Stimulated activated CD4-positive, alpha-beta T cell treated with anti-CD3 and anti-CD28 coated beads, Interleukin-4, amount 100 ng/mL, for 24 hours (primary cell): Measurements from ENCODE around the gene EFCAB12.

Source experiments
- DNase-seq: peaks from one replicate; pipeline ENCODE4 v3.0.0-alpha.2; 2020

EFCAB12 gene

GRCh38 chr3:129428376-129429079 is at the start of gene EFCAB12:
Gene EFCAB12 (minus strand): TSS chr3:129428636. CDS start chr3:129428488, 148 bp downstream.
- peak; percentile 90 for DNase-seq

- no peak for DNase-seq
These were observed 48.1 kb upstream of the EFCAB12 start for GRCh38 chr3:129476586-129476985.

GRCh38 chr3:129475863-129476262 is 47.4 kb upstream of the EFCAB12 start:
- no peak for DNase-seq

DNA sequence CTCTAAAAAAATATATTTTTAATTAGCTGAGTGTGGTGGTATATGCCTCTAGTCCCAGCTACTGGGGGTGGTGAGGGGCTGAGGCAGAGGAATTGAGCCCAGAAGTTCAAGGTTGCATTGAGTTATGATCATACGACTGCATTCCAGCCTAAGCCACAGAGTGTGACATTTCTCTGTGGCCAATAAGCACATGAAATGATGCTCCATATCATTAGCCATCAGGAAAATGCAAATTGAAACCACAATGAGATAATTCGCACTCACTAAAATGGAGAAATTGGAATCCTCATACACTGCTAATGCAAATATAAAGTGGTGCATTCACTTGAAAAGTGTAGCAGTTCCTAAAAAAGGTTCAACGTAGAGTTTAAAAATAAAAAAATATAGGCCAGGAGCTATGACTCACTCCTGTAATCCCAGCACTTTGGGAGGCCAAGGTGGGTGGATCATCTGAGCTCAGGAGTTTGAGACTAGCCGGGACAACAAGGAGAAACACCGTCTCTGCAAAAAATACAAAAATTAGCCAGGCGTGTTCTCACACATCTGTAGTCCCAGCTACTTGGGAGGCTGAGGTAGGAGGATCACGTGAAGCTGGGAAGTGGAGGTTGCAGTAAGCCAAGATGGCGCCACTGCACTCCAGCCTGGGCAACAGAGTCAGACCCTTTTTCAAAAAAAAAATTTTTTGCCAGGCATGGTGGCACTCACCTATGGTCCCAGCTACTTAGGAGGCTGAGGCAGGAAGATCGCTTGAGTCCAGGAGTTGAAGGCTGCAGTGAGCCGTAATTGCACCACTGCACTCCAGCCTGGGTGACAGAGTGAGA is 46.8 kb upstream of the EFCAB12 start:
- no peak for DNase-seq

DNA sequence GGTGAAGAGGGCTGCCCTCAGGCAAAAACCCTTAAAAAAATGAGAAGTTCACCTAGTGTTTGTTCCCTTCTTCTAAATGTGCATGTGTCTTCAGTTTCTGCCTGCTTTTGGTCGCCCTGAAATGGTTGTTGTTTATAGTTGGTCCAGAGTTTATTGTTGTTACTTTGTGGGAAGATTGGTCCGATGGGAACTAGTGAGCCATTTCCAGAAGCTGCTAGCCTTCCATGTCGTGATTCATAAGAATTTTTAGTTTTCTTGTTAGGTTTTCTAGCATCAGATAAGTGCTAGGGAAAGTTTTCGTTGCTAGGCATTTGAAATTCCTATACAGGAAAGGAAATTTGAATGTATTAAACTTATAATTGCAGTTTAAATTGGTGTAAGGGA is 45.3 kb upstream of the EFCAB12 start:
- no peak for DNase-seq

GRCh38 chr3:129473067-129473768 is 44.8 kb upstream of the EFCAB12 start:
- no peak for DNase-seq

DNA sequence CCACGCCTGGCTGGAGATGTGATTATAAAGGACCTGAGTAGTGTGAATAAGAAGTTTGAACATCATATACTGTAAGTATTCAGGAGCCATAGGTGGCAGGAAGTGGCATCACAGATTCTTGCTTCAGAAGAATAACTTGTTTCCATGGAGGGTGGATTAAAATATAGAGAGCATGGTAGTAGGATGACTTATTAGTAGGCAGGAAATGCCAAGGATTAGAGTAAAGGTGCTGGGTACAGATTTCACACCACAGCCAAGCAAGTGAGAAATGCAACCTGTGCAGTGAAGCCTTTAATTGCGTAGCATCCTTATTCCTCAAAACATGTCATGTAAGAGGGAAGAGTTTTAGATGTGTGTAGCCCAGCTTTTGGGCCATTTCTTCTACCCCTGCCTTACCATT is 42.4 kb upstream of the EFCAB12 start:
- no peak for DNase-seq

DNA sequence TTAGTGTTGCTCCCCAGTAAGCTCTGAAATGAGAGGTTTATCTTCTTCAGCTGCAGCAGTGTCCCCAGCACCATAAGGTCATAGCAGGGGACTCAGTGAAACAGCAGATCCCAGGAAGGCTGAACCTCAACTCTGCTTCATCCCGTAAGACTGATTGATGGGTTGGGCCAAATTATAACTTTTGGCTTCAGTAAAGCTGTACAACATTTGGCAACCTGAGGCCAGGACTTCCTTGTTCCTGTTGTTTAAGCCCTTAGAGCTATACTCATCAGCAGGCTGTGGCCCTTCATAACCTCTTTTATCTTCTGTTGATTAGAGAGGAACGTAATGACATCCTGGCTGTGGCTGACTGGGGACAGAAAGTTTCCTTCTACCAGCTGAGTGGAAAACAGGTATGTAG is 40.6 kb upstream of the EFCAB12 start:
- no peak for DNase-seq

DNA sequence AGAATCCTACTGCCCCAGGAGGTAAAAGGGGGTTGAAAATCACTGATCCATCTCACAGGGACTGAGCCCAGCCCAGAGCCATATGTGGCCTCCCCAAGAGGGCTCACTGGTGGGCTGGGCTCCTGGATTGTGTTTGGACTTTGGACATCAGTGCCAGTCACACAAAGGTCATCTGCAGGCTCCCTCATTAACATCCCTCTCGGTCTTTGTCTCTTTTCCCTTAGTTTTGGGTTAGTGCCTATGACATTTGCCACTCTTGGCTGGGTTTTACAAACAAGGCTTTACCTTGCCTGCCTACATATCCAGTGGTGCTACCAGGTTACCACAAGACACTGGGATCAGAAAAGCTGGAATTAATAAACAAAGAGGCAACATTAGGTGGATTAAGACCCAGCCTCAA is 39.5 kb upstream of the EFCAB12 start:
- DNase-seq, result no peak

DNA sequence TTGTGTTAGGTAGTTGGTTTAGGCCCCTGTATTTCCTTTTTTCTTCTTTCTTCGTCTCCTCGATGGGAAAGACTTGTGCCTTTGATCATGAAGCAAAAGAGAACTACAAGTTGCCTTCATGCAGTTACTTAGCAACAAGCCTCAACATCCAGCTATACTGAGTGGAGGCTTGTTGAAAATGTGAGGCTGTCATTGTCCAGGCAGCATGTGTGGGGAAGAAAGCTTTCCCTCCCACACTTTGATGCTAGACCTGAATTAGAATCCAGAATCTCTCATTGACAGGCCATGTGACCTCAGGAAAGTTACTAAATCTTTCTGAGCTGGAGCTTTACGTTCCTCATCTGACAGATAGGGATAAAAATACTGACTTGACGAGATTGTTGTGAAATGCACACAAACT is 35.3 kb upstream of the EFCAB12 start:
- no peak for DNase-seq

DNA sequence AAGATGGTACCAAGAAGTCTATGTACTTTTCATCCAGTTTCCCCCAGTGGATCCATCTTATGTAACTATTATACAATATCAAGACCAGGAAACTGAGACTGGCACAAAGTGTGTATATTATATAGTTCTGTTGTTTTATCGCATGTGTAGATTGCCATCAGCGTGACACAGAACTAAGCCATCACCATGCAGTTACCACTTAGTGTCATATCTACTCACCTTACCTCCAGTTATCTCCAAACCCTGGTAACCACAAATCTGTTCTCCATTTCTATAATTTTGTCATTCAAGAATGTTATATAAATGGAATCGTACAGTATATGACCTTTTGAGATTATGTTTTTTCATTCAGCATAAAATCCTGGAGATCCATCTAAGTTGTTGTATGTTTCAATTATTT is 34.7 kb upstream of the EFCAB12 start:
- no peak for DNase-seq

DNA sequence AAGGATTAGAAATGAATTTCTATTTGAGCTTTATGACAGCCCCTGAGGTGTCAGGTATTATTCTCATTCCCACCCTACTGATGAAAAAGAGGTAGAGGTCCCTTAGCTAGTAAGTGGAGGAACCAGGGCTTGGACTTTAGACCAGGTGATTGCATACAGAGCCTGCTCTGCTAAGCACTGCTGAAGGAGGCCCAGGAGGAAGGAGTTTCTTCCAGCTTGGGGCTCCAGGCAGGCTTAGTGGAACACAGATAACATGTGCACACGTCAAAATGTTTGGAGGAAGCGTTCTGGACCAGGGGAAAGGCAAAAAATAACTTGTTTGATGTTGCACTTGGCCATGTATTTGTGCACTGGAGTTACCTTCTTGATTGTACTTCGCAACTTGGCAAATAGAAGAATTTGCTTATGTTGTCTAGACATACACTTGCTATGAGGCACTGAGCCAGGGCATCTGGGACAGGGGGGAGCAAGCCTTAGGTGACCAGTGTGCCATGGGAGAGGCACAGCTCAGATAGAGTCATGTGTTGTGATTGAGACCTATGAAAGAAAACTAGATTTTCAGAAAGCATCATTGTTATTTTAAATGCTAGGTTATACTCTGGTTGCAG is 34.0 kb upstream of the EFCAB12 start:
- no peak for DNase-seq

- no peak for DNase-seq
These were observed 33.2 kb upstream of the EFCAB12 start for GRCh38 chr3:129461461-129462146.

- no peak for DNase-seq
These were observed 32.6 kb upstream of the EFCAB12 start for GRCh38 chr3:129461022-129461421.

DNA sequence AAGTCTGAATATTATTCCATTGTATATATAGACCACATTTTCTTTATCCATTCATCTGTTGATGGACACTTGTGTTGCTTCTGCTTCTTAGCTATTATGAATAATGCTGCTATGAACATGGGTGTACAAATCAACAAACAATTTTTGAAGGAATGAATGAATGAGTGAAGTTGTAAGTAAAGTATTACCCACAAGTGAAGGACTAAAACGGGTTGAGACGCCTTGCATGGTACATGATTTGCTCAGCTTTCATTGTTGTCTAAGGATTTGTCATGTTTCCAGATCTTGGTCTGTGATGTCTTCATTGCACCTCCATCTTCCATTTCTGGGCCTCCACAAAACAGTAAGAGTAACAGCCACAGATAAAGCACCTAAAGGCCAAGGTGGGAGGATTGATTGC is 32.1 kb upstream of the EFCAB12 start:
- DNase-seq, result no peak

GRCh38 chr3:129460155-129460554 is 31.7 kb upstream of the EFCAB12 start:
- DNase-seq, result no peak

DNA sequence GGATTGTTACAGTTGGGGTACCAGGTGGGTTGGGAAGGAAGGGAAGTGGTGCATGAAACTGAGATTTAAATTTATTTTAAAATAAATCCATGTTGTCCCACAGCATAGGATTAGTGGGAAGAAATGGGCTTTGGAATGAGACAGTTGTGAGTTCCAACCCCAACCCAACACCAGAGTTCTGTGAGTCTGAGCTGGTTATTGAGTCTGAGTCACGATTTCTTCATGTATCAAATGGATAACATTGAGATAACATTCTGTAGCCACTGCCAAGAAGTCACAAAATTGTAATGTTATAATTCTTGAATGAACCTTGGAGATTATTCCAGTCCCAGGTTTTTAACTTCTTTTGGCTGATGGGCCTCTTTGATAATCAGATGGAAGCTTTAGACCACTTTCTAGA is 25.3 kb upstream of the EFCAB12 start:
- no peak for DNase-seq

GRCh38 chr3:129449279-129450115 is 21.1 kb upstream of the EFCAB12 start:
- no peak for DNase-seq

DNA sequence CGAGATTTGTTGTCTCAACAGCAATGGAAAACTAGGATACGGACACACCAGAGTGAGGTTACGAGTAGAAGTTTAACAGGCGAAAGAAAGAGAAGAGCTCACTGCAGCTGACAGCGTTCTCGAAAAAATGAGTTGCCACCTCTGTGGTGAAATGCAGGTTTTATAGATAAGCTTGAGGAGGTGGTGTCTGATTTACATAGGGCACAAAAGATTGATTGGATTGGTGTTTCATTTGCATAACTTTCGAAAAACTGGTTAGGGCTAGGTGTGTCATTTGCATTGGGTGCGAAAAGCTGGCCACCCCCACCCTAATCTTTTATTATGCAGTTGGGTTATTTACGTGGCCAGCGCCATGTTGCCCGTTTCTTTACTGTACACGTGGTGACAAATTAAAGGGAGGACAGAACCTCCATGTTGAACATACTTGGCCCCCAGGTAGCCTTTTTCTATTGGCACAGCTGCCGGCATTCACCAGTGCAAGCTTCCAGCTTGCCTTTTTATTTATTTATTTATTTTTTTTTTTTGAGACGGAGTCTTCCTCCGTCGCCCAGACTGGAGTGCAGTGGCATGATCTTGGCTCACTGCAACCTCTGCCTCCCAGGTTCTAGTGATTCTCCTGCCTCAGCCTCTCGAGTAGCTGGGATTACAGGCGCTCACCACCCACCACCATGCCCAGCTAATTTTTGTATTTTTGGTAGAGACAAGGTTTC is 19.9 kb upstream of the EFCAB12 start:
- no peak for DNase-seq

- no peak for DNase-seq
These were observed 18.5 kb upstream of the EFCAB12 start for GRCh38 chr3:129446926-129447325.

DNA sequence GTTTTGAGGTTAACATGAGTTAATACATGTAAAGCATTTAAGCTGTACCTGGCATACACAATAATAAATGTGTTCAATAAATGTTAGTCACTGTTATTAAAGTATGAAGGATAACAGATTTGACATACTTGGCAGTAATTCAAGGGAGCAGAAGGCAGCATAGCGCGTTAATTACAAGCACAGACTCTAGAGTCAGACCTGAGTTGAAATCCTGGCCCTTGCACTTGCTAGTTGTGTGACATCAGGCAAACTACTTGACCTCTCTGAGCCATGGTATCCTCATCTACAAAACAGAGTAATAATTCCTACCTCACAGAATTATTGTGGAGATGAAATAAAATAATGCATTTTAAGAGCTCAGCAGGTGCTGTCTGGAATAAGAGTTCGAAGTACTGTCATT is 17.0 kb upstream of the EFCAB12 start:
- DNase-seq, result no peak
